Sciatic nerve (tissue), 2 donors: ENCODE results near the gene MICA. TPM values are rescaled to one million over a fixed set of nuclear protein-coding genes. Genes with fewer than 3 reads are reported as not detected.
"Not testable (repeated sequence)": the region's sequence is repeated elsewhere in the genome, so short reads cannot be mapped to it uniquely, and the experiment has no call there.

Experiments used
- ATAC-seq: fragments of 200-7000 bp; cut with Tn5 transposase; one replicate; pipeline ENCODE4 v1.9.1; 2020; ENCODE audit warnings: mild to moderate bottlenecking, moderate library complexity
- DNase-seq: peaks from one replicate; pipeline ENCODE4 v3.0.0-alpha.2; 2020; ENCODE audit warnings: low spot score
- intact Hi-C: fragments of 100-400 bp; cut with DNase I; formaldehyde crosslinking; loops from one replicate; pipeline ENCODE4 v1.14.2; 2022
- total RNA-seq: library from RNA; stranded (reverse); fragmentation: NEBNext Ultra II Directional; extraction: Animal tissue kit (Norgen Biotek cat#: 25700); gene quantifications from one replicate; pipeline ENCODE4 v1.2.1, GENCODE V29; 2021
- donor health status: DM: no; HTN: no; CAD: no.
- donor health status: DM: no; HTN: no; CAD: no.

MICA gene
- total RNA-seq, 1 donor from 2014 or later: 26.5 TPM

DNA sequence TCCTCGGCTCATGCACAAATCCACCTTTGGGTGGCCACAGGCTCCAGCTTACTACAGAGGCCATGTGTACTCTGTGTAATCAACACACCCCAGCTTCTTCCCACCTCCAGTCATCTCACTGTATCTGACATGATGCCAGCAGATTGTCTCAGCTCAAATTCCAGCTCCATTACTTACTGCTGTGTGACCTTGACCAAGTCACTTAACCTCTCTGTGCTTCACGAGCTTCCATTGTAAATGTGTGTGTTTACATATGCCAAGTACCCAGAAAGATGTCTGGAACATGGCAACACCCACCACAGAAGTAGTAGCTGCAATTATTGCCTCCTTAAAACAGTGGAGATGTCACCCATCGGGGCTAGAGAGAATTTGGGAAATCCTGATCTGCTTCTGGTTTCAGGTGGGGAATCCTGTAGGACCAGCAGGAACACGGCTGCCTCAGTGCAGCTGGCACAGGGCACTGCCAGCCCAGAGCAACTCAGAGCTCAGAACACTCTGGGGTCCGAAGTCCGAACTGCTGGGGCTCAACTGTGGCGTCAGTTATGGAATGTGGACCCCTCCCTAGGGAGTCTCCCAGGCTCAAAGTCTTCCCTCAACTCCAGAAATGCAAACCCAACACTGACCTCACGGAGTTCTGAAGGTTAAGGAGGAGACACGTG, 25.2 kb upstream of the MICA start:
- DNase-seq: no peak
- ATAC-seq: no peak
- intact Hi-C loops: no loop called here

DNA sequence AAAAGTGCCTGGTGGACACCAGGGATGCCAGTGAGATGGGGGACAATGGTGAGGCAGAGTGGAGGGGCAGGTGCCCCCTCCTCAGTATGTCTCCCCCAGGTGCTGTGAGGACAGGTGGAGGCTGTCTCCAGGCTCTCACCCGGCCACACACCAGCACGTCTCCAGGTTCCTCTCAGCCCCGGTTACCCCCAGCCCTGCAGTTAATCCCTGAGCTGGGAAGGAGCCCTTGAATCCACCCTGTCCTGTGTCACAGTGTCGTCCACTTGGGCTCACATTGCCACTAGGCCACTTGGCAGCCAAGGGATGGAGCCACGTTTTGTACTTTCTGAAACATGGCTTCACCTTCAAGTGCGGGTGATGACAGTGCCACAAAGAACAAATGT, 24.7 kb upstream of the MICA start:
- ATAC-seq (no peak), DNase-seq (no peak)
- intact Hi-C loops: no loop called here

DNA sequence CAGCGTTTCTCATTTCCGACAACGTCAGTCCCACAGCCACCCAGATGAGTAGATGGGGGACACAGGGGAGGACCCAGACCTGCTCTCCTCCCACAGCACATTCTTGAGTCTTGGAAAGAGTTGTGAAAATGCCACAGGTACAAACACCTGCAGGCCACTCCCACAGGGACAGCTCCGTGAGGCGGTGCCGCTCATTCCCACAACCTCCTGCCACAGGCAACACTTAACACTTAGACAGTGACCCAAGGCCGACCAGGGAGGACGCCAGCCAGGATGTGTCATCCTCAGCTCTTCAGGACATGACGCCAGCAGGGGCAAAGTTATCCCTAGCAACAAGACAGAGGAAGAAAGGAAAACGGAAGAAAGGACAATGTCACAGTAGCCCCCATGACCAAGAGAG, 23.5 kb upstream of the MICA start:
- intact Hi-C loops: no loop called here
- DNase-seq (no peak), ATAC-seq (no peak)

DNA sequence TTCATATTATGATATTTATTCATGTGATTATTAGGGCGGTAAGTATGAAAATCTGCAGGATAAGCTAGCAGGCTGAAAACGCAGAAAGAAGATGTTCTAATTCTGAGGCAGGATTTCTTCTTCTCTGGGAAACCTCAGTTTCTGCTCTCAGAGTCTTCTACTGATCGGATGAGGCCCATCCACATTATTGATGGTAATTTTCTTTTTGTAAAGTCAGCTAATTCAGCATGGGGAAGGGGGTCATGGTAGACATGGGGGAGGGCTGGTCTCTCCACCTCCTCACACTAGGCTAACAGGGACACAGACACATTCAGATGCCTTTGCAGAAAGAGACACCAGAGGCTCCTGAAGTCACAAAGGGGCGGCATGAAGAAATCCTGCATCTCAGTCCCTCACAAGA, 21.7 kb upstream of the MICA start:
- ATAC-seq (no peak), DNase-seq (no peak)
- intact Hi-C loops: no loop called here

DNA sequence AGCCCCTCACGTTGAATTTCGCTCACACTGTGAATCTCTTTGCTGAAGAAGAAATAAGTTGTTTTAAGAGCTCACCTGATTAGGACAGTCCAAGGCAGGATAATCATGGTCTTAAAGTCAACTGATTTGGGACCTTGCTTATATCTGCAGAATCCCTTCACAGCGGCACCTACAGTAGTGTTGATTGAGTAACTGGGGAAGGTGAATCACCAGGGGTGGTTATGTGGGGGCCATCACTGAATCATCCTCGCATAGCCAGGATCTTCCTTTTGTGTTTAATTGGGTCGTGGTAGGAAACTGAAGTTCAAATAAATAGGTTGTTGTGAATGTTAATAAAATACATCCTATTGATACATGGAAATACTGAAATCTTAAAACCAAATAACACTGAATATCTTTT, 20.2 kb upstream of the MICA start:
- ATAC-seq (no peak), DNase-seq (no peak)
- intact Hi-C loops: no loop called here

DNA sequence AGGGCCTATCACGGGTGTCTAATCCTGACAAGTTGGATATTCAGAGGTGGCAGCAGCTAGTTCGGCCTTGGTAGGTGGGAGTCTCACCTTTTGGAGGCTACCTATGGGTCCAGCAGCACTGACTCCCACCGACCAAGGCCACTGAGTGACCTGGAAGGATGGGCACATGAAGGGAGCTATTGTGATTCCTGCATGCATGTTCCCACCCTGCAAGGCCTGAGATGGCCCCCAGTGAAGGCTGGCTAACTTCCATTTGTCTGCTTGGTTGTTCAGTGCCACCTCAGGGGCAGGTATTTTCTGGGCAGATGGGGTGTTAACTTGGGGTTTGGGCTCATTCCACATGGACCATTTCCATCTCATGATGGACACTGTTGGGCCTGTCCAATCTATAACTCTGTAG, 18.4 kb upstream of the MICA start:
- intact Hi-C loops: loop anchor here (5.0 kb wide), 1 partner anchor 102 kb away; no protein-coding TSS in a partner anchor
- ATAC-seq: no peak
- DNase-seq: no peak

DNA sequence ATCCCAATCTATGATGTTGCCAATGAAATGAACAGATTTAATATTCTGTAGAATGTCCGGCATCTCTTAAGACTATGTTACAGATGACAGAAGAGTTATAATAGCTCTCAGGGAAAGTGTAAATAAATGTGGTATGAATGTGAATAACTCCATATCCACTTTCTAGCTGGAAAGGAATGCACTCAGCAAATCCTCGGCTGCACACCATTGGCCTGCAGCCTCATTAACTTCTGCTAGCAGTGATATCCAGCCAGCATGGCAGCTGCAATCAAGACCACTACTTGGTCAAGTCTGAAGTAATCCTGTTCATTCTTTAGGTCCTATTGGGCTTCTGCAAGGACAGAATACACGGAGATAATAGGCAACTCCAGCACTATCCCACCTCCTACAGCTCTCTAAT, 17.3 kb upstream of the MICA start:
- ATAC-seq (no peak), DNase-seq (no peak)
- intact Hi-C loops: loop anchor here (5.0 kb wide), 1 partner anchor 101 kb away; no protein-coding TSS in a partner anchor

DNA sequence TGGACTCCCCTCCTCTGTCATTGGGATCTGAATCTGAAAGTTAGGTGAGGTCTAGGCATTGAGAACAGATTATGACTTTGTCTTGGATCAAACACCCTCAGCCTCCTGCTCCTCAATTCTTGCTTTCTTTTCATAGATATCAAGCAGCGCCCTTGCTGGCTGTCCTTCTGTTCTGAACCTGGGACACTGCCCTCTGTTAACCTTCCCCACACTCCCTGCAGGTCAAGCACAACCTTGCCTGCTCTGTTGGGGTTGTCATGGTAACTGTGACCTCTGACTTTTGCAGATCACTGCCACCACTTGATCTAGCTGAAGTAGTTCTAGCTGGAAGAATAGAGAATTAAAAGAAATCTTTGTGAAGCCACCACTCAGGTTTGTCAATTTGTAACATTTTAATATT, 16.4 kb upstream of the MICA start:
- intact Hi-C loops: loop anchor here (5.0 kb wide), 1 partner anchor 100 kb away; no protein-coding TSS in a partner anchor
- DNase-seq (no peak), ATAC-seq (no peak)

DNA sequence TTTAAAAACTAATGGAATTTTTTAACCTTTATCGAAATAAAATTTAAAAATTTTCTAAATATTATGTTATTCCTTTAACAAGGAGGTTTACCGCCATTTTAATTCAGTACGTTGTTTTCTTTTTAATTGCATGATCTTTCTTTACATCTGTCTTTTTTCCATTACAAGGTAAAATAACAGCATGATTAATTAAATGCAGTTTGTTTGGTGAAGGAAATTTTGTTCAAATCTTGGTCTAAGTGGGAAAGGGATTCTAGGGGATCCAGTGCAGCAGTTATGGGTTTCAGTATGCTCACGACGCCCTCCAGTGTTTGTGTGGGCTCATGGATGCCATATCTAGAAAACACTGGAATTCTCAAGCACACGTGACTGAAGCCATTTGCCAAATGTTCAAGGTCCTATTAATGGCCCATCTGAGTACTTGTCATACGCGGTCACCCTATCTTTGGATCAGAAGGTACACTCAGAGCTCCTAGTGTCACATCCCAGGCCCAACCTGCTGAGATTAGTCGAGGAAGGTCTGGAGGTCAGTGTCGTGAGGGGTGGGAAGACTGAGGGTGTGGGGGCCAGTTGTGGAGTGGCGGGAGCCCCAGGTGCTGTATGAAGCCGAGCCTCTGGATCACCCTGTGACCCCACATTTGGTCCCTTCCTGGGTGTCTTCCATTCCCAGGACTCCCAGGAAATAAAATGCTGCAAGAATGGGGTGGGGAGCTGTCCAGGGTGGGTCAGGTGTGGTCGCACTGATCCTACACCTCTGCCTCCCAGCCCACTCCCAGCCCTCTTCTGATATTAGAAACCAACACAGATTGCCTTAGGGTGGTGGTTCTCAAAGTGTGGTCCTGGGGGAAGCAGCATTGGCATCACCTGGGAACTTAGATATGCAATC, 14.2 kb upstream of the MICA start:
- intact Hi-C loops: loop anchor here (5.0 kb wide), 1 partner anchor 98 kb away; no protein-coding TSS in a partner anchor
- not testable (repeated sequence) for ATAC-seq, DNase-seq

DNA sequence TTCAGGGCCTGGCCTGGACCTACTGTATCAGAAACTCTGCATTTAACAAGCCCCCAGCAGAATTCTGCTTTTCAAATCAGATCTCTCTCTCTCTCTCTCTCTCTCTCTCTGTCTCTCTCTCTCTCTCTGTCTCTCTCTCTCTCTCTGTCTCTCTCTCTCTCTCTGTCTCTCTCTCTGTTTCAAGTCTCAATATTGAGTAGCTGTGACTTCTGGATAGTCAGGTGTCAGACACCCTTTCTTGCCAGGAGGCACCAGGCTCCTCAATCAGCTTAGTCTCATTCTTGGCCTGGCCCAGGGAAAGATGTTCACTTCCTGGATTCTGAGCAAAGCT, 13.6 kb upstream of the MICA start:
- ATAC-seq, DNase-seq: not testable (repeated sequence)
- intact Hi-C loops: loop anchor here (5.0 kb wide), 1 partner anchor 98 kb away; no protein-coding TSS in a partner anchor

DNA sequence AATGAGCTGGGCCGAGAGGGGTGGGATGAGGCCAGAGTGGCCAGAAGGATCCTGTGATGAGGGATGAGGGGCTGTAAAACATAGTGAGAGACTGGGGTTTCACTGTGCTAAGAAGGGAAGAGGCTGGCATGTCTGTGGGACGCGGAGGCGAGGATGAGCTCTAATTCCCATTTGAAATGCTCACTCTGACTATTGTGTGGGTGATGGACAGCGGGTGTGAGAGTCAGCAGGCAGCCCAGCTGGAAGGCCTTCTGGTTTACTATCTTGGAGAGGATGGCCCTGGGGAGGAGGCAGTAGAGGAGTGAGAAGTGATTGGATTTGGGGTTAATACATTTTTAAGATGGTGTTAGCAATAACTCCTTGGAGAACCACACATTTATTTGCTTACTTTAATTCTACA, 9.5 kb upstream of the MICA start:
- DNase-seq (no peak), ATAC-seq (no peak)
- intact Hi-C loops: no loop called here

DNA sequence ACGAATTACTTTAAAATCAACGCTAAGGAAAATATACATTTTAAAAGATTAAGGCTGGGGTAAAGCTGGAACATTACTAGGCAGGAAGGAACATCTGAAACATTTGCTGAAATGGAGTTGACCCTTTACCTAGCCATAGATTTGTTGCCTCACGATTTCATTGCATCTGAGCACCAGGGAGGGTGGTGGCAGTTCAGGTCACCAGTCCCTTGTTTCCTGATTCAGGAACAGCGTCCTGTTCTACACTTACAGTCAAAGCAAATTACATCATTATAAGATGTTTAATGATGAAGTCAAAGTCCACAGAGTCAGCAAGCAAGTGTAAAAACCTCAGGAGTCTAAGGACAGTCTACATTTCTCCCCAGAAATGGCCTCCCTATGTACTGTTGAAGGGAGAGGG, 9.0 kb upstream of the MICA start:
- intact Hi-C loops: no loop called here
- no peak for ATAC-seq
- DNase-seq: no peak

DNA sequence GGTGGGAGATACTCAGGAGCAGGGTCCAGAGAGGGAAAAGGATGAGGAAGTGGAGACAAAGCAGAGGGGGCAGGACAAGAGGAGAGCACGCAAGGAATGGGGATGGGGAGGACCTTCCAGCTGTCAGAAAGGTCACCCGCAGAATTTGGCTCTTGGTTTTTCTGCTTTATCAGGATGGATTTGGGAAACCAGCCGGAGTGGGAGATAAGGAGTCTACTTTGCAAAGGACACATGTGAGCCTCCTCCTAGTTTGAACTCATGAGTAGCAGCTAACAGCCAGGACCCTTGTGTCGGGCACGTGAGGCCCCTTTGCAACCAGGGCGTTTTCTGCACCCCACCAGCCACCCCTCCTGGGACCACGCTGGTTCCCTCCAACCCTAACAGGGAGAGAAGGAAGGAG, 7.6 kb upstream of the MICA start:
- DNase-seq (peak; percentile 27), ATAC-seq (no peak)
- intact Hi-C loops: loop anchor here (5.0 kb wide), 1 partner anchor 46 kb away; no protein-coding TSS in a partner anchor

DNA sequence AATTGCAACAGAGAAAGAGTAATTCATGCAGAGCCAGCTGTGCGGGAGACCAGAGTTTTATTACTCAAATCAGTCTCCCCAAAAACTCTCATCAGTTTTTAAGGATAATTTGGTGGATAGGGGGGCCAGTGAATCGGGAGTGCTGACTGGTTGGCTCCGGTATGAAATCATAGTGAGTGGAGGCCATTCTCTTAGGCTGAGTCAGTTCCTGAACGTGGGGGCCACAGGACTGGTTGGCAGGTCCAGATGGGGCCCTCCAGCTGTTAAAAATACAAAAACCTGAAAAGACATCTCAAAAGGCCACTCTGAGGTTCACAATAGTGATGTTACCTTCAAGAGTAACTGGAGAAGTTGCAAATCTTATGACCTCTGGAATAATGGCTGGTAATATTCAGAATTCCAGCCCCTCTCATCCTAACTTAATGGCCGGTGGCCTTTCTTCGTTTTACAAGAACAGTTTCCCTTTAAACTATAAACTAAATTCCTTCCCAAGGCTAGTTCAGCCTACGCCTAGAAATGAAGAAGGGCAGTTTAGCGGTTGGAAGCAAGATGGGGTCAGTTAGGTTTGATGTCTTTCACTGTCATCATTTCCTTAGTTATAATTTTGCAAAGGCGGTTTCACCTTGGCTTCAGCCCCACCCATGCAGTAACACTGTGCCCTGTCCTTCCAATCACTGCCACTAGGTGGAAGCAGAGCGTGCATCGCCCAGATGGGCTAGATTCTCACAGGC, 6.8 kb upstream of the MICA start:
- intact Hi-C loops: loop anchor here (5.0 kb wide), 1 partner anchor 46 kb away; no protein-coding TSS in a partner anchor
- peak; percentile 93 for DNase-seq
- ATAC-seq: peak; percentile 50

DNA sequence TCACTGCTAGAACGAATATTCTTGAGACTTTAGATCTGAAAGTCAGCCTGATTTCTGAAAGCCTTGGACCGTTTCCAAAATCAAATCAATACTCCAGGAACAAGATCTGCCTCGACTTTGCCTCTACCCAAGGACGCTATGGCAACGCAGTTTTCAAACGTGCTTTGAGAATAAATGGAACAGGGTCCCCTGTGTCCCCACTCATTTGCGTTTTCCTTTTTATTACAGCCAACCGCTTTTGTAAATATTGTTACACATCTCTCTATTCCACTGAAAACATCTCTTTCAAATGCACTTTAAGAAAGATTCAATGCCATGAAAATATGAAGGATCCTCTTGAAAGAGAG, 6.3 kb upstream of the MICA start:
- not testable (repeated sequence) for DNase-seq, ATAC-seq
- intact Hi-C loops: loop anchor here (5.0 kb wide), 1 partner anchor 45 kb away; no protein-coding TSS in a partner anchor

DNA sequence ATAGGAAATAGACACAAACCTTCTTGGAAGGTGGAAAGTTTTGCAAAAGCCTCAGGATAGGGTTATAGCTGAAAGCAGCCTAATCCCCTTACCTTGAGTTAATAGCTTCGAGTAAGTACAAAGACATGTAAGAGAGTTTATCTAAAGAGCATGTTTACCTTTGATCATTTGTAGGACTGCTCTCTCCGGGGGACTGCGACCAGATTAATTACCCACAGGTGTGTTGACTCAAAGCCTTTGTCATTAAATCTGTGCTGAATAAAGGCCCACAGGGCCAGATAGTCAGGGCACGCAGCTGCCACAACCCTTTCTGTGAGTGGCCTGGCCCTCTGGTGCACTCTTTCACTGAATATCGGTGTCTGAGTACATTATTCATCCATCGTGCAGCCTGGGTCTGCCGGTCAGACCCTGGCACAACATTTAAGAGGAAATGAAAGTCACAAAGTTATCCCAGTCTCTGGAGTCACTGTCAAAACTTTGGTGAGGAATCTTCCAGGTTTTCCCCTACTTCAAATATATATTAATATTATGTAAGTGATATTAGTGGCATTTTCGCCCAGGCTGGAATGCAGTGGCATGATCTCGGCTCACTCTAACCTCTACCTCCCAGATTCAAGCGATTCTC, 5.4 kb upstream of the MICA start:
- intact Hi-C loops: loop anchor here (5.0 kb wide), 1 partner anchor 44 kb away; no protein-coding TSS in a partner anchor
- ATAC-seq (no peak), DNase-seq (no peak)

DNA sequence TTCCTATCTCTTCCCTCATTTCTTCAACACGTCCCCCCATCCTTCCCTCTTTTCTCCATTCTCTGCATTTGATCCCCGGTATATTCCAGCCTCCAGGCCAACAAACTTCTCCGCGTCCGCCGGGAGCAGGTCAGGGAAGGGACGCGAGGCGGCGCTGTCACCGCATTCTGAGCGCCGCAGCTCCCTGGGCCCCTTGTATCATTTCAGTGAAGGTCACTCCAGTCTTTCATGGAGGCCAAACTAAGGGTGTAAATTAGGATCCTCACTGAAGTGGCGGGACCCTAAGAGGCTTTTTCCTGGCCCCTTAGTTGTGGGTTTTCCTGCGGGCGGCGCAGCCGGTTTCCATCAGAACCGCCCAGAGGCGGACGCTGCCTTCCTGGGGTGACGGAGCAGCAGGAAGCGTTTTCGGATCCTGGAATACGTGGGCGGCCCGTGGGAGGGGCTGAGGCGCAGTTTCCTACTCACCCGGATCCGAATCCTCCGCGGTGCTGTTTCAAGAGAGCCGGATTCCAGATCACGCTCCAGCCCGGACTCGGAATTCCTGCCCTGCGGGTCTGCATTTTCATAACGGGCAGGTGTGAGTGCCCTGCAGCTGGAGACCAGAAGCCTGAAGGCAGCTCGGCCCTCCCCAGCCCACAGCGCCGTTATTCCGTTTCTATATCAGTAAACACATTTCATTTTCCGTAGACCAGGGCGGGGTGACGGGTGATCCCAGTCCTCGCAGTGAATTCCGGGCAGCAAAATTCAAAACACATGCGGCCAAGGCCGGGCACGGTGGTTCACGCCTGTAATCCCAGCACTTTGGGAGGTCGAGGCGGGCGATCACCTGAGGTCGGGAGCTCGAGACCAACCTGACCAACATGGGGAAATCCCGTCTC, 3.6 kb upstream of the MICA start:
- intact Hi-C loops: loop anchor here (5.0 kb wide), 1 partner anchor 42 kb away; no protein-coding TSS in a partner anchor
- ATAC-seq (peak; percentile 95), DNase-seq (peak; percentile 96)
